Fibroblast of mammary gland (primary cell): ENCODE measurements around the gene ESF1.

ENCODE experiments used
- DNase-seq: peaks from one replicate; pipeline ENCODE4 v3.0.0-alpha.2; 2010; ENCODE audit warnings: low read depth
- H3K4me3 ChIP-seq: 2 replicates; pipeline ENCODE4 v1.5.1; 2011; ENCODE audit warnings: low read depth, mild to moderate bottlenecking, low read length, moderate library complexity; ENCODE audit not compliant: control insufficient read depth
- TF ChIP-seq, protein P1 (sequence below): conservative IDR thresholded peaks from 2 replicates; pipeline ENCODE4 v1.5.1; 2011; ENCODE audit warnings: low read depth, low read length, inconsistent platforms; ENCODE audit not compliant: control insufficient read depth, insufficient read depth

Gene ESF1

DNA sequence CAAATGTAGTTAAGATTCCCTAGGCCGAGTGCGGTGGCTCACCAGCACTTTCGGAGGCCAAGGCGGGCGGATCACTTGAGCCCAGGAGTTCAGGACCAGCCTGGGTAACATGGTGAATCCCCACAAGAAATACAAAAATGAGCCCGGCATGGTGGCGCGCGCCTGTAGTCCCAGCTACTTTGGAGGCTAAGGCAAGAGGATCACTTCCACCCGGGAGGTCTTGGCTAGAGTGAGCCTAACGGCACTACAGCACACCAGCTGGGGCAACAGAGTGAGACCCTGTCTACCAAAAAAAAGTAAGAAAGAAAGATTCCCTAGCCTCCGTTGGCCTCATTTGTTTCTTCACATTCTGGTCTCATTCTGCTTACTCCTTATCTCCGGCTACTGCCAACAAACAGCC is 1.2 kb downstream of the ESF1 start:
- TF ChIP-seq, protein P1, sequence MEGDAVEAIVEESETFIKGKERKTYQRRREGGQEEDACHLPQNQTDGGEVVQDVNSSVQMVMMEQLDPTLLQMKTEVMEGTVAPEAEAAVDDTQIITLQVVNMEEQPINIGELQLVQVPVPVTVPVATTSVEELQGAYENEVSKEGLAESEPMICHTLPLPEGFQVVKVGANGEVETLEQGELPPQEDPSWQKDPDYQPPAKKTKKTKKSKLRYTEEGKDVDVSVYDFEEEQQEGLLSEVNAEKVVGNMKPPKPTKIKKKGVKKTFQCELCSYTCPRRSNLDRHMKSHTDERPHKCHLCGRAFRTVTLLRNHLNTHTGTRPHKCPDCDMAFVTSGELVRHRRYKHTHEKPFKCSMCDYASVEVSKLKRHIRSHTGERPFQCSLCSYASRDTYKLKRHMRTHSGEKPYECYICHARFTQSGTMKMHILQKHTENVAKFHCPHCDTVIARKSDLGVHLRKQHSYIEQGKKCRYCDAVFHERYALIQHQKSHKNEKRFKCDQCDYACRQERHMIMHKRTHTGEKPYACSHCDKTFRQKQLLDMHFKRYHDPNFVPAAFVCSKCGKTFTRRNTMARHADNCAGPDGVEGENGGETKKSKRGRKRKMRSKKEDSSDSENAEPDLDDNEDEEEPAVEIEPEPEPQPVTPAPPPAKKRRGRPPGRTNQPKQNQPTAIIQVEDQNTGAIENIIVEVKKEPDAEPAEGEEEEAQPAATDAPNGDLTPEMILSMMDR: no peak
- peak overlapping the region; percentile 95 for H3K4me3 ChIP-seq

DNA sequence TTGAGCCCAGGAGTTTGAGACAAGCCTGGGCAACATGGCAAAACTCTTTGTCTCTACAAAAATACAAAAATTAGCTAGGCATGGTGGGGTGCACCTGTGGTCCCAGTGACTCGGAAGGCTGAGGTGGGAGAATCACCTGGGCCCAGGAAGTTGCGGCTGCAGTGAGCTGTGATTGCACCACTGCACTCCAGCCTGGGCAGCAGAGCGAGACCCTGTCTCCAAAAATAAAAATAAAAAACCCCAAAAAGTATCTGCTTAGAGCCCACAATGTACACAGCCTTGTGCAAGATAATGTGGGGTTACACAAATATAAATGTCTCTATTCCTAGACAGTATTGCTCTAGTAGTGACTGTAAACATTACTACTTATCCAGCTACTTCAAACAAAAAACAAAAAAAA is 5.9 kb downstream of the ESF1 start:
- TF ChIP-seq, protein P1: no peak
- H3K4me3 ChIP-seq: no peak overlapping the region
- DNase-seq: no peak

More for the DNA sequence above, 1.2 kb downstream of the ESF1 start:
- no peak for DNase-seq

DNA sequence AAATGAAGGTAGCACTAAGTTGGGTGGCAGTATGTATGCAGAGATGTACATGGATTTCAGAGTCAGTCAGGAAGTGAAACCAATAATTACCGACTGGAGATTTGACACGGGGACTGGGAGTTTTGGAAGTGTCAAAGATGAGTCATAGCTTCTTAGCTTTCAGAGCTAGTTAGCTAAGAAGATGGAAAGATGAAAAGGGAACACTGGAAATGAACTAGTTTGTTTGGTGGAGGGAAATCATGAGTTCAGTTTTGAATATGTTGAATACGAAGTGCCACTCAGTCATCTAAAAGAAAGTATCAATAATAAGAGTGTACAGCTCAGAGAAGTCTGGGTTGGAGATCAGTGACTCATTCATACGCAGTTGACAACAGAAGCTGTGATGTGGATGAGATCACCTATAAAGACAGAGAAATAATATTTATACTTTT is 7.5 kb downstream of the ESF1 start:
- no peak overlapping the region for H3K4me3 ChIP-seq
- DNase-seq: peak; percentile 67
- TF ChIP-seq, protein P1: no peak

DNA sequence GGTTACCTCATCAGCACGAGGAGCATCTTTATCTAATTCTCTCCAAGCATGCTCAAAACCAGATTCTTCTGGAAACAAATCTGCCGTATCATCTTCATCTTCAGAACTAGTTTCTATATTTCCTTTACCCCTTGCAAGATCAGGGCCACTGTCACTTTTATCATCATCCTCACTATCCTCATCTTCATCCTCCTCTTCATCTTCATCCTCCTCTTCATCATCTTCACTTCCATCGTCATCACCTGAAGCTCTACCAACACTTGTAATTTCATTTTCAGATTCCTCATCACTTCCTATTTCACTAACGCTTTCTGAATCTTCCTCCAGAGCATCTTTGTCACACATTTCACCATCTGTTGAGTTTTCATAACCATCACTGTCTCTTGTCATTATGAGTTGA is 8.9 kb downstream of the ESF1 start:
- H3K4me3 ChIP-seq: no peak overlapping the region
- no peak for DNase-seq
- TF ChIP-seq, protein P1: no peak

DNA sequence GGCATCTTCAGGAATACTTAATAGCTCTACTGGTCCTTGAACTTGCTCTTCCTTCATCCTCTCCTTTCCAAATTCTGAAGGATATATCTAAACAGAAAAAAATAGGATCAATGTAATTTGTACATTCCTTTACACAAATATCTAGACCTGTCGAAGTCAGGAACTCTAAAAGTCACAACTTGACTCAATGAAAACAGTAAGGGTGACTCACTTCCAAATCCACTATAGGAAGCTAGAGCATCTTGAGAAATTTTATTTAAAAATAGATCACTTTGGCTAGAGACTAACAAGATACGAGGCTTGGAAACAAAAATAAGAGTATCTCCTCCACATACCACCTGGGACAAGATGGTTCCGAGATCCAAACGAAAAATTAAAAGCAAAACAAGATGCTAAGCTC is 12.2 kb downstream of the ESF1 start:
- TF ChIP-seq, protein P1: no peak
- no peak overlapping the region for H3K4me3 ChIP-seq
- DNase-seq: peak; percentile 31

DNA sequence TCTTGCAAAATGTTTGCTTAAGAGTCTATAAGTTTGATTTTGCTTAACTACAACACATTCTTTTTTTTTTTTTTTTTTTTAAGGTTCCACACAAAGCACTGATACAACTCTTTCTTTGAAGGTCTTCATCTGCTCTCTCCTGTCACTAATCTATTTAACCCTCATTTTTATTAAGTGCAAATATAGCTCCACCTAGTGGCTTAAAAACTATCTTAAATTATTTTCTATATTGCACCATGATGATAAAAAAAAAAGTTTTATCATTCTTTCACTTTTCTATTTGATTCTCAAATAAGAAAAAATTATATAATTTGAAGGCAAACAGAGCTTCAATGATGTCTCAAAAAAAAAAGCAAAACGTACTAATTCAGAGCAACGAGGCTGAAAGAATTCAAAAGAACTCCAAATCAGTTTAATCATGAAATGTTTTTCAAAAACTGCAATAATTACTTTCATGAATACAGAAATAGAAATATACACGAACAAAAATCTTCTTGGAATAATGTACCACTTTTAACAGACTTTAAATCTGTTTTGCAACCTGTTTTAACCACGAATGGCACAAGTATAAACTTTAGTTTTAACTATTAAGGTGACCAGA is 12.8 kb downstream of the ESF1 start:
- peak; percentile 36 for DNase-seq
- no peak overlapping the region for H3K4me3 ChIP-seq
- TF ChIP-seq, protein P1: peak; percentile 38

DNA sequence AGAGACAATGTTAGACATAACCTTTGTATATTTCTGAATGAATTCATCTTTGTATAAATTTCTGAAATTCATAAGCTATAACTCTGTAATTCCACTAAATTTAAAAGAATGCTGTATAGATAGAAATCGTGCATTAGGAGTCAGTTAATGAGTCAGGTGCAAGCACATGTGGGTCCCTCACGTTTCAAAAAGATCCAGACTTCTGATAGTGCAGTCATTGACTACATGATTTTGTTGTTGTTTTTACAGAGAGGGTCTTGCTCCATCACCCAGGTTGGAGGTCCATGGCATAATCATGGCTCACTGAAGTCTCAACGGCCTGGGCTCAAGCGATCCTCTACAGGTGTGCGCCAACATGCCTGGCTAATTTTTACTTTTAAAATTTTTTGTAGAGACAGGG is 14.6 kb downstream of the ESF1 start:
- DNase-seq: no peak
- TF ChIP-seq, protein P1: no peak
- no peak overlapping the region for H3K4me3 ChIP-seq
